Progenitor cell of endocrine pancreas (in vitro differentiated cells): ENCODE measurements around the gene SLC6A13. TPM values are rescaled to one million over a fixed set of nuclear protein-coding genes. Genes with fewer than 3 reads are reported as not detected.
"Not testable (repeated sequence)": the region's sequence is repeated elsewhere in the genome, so short reads cannot be mapped to it uniquely, and the experiment has no call there.

ENCODE experiments used
- DNase-seq: peaks from one replicate; pipeline ENCODE4 v3.0.0; 2021; ENCODE audit warnings: low spot score; ENCODE audit not compliant: unreplicated experiment
- H3K27ac Mint-ChIP-seq: 2 replicates; pipeline ENCODE4 v1.8.0; 2021; ENCODE audit warnings: mild to moderate bottlenecking, moderate library complexity, mixed read lengths
- H3K27me3 Mint-ChIP-seq: 2 replicates; pipeline ENCODE4 v1.8.0; 2021; ENCODE audit warnings: mixed read lengths
- H3K36me3 Mint-ChIP-seq: 2 replicates; pipeline ENCODE4 v1.8.0; 2022; ENCODE audit warnings: mixed read lengths; ENCODE audit not compliant: insufficient read depth
- H3K4me1 Mint-ChIP-seq: 2 replicates; pipeline ENCODE4 v1.8.0; 2021; ENCODE audit warnings: low read depth, mixed read lengths
- H3K4me3 Mint-ChIP-seq: 2 replicates; pipeline ENCODE4 v1.8.0; 2021; ENCODE audit warnings: low read depth, mild to moderate bottlenecking, moderate library complexity, mixed read lengths
- H3K9me3 Mint-ChIP-seq: 2 replicates; pipeline ENCODE4 v1.8.0; 2021; ENCODE audit warnings: low read depth, mixed read lengths
- long read RNA-seq: library from polyadenylated mRNA; unstranded; transcript quantifications from one replicate; pipeline ENCODE4 v2.0.0, GENCODE V29; 2020
- total RNA-seq: library from RNA; stranded (reverse); gene quantifications from 2 replicates; pipeline ENCODE4 v1.2.1, GENCODE V29; 2021
- TF ChIP-seq, protein P1 (sequence below): fragments of 200-600 bp; sonication (generic); IDR thresholded peaks from one replicate; pipeline ENCODE4 v1.5.0; 2021; ENCODE audit warnings: antibody characterized with exemption, mild to moderate bottlenecking; ENCODE audit not compliant: unreplicated experiment

Gene SLC6A13
- total RNA-seq: 0.60 and 0.98 TPM in 2 replicates
- long read RNA-seq, partial matches to known transcripts: 0 of 1 reads
- long read RNA-seq, other reads (novel, unspliced or antisense): 1 of 1 reads

DNA sequence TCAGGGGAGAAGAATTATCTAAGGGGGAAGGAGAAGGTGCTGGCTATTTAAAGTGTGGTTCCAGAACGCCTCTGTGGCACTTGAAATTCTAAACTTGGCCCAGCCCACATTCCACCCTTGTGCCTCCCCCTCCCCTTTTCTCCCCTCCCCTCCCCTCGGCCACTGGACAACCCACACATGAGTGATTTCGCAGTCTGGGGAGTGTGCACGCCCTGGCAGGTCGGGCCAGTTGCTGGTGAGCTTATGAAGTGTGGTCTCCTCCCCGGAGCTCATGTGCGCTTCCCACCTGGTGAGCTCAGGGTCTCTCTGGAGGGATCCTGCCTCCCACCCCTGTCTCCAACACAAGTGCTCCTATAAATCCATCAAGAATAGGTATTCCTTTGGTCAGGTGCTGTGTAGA, at the start of gene SLC6A13:
TSS of gene SLC6A13 (minus strand) at position 20 of the 400 bp plus-strand sequence. CDS start 2,784 bp downstream, outside the sequence.
- Mint-ChIP-seq H3K27ac (peak within 1 kb of the TSS; percentile 33), H3K4me3 (no peak within 1 kb of the TSS), H3K4me1 (peaks cover 13% of the 10 kb centered on the region), H3K9me3 (no peaks in the 10 kb centered on the region), H3K36me3 (no peaks in the 10 kb centered on the region), H3K27me3 (peaks cover 20% of the 10 kb centered on the region)
- DNase-seq: no peak
- TF ChIP-seq, protein P1, sequence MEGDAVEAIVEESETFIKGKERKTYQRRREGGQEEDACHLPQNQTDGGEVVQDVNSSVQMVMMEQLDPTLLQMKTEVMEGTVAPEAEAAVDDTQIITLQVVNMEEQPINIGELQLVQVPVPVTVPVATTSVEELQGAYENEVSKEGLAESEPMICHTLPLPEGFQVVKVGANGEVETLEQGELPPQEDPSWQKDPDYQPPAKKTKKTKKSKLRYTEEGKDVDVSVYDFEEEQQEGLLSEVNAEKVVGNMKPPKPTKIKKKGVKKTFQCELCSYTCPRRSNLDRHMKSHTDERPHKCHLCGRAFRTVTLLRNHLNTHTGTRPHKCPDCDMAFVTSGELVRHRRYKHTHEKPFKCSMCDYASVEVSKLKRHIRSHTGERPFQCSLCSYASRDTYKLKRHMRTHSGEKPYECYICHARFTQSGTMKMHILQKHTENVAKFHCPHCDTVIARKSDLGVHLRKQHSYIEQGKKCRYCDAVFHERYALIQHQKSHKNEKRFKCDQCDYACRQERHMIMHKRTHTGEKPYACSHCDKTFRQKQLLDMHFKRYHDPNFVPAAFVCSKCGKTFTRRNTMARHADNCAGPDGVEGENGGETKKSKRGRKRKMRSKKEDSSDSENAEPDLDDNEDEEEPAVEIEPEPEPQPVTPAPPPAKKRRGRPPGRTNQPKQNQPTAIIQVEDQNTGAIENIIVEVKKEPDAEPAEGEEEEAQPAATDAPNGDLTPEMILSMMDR: no peak

DNA sequence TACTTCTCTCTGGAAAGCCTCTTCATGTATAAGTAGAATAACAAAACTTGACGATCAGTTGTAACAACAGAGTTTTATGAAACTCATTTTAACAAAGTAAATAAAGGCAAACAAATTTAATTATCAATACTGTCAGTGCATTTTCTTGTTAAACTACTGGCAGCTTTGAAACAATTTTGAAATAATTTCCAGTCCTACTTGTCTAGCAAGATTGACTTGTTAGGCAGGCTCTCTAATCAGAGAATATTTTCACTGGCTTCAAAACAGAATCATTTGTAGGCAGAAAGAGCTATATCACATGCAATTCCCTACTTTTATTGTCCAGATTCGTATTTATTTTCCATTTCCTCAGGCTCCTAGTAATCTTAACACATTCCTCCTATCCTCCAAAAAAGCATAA, 45.9 kb upstream of the SLC6A13 start:
- H3K9me3 Mint-ChIP-seq: no peaks in the 10 kb centered on the region
- TF ChIP-seq, protein P1: no peak
- peaks cover 57% of the 10 kb centered on the region for H3K36me3 Mint-ChIP-seq
- peaks cover 4% of the 10 kb centered on the region for H3K4me1 Mint-ChIP-seq
- peak overlapping the region; percentile 51 for H3K27ac Mint-ChIP-seq
- H3K4me3 Mint-ChIP-seq: no peak overlapping the region
- DNase-seq: no peak
- no peaks in the 10 kb centered on the region for H3K27me3 Mint-ChIP-seq

DNA sequence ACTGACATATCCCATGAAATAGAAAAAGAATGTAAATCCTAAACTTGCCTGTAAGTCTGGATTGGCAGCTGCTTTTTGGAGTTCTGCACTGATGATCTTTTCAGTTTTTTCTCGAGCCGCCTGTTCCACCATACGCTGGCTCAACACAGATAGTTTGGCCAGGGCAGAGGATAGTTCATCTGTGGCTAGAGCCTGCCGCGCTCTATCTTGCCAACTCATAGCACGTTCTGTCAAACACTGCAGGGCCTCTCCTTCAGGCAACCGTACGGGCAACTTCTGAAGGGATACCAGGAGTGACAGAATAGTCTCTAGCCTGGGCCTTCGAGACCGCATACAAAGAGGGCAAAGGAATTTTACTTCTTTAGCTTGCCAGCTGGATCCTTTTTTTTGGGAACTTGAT, 44.8 kb upstream of the SLC6A13 start:
- peaks cover 63% of the 10 kb centered on the region for H3K36me3 Mint-ChIP-seq
- no peaks in the 10 kb centered on the region for H3K27me3 Mint-ChIP-seq
- peaks cover 4% of the 10 kb centered on the region for H3K4me1 Mint-ChIP-seq
- H3K4me3 Mint-ChIP-seq: no peak overlapping the region
- H3K9me3 Mint-ChIP-seq: peaks cover 8% of the 10 kb centered on the region
- no peak for DNase-seq
- TF ChIP-seq, protein P1: no peak
- H3K27ac Mint-ChIP-seq: no peak overlapping the region

DNA sequence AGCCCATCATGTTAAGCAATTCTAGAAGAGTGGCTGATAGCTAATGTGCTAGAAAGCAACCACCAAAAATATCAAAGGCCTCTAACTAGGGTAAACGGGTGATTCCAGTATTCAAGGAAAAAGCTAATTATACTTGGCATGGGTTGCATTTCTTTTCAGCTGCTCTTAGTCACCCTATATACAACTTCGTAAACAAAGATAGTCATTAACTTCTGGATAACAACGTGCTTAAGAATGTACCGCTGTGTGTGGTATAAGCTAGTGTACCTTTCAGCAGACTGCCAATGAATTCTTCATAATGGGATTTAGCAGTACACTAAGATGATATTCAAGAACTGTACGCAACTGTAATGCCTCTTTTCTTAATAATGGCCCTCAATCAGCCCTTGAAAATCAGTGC, 42.2 kb upstream of the SLC6A13 start:
- peaks cover 75% of the 10 kb centered on the region for H3K36me3 Mint-ChIP-seq
- H3K27ac Mint-ChIP-seq: no peak overlapping the region
- H3K4me3 Mint-ChIP-seq: no peak overlapping the region
- no peaks in the 10 kb centered on the region for H3K27me3 Mint-ChIP-seq
- peaks cover 4% of the 10 kb centered on the region for H3K4me1 Mint-ChIP-seq
- TF ChIP-seq, protein P1: no peak
- peaks cover 27% of the 10 kb centered on the region for H3K9me3 Mint-ChIP-seq
- no peak for DNase-seq

DNA sequence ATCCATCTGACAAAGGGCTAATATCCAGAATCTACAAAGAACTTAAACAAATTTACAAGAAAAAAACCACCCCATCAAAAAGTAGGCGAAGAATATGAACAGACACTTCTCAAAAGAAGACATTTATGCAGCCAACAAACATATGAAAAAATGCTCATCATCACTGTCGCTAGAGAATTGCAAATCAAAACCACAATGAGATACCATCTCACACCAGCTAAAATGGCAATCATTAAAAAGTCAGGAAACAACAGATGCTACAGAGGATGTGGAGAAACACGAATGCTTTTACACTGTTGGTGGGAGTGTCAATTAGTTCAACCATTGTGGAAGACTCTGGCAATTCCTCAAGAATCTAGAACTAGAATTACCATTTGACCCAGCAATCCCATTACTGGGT, 40.1 kb upstream of the SLC6A13 start:
- H3K36me3 Mint-ChIP-seq: peaks cover 78% of the 10 kb centered on the region
- H3K4me1 Mint-ChIP-seq, H3K4me3 Mint-ChIP-seq, H3K27me3 Mint-ChIP-seq, DNase-seq, H3K27ac Mint-ChIP-seq: not testable (repeated sequence)
- H3K9me3 Mint-ChIP-seq: peaks cover 39% of the 10 kb centered on the region

DNA sequence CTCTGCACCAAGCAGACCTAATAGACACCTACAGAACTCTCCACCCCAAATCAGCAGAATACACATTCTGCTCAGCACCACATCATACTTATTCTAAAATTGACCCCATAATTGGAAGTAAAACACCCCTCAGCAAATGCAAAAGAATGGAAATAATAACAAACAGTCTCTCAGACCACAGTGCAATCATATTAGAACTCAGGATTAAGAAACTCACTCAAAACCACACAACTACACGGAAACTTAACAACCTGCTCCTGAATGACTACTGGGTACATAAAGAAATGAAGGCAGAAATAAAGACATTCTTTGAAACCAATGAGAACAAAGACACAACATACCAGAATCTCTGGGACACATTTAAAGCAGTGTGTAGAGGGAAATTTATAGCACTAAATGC, 37.5 kb upstream of the SLC6A13 start:
- not testable (repeated sequence) for H3K4me3 Mint-ChIP-seq, H3K27ac Mint-ChIP-seq, DNase-seq, H3K27me3 Mint-ChIP-seq, H3K4me1 Mint-ChIP-seq
- Mint-ChIP-seq H3K36me3 (peaks cover 73% of the 10 kb centered on the region), H3K9me3 (peaks cover 39% of the 10 kb centered on the region)

DNA sequence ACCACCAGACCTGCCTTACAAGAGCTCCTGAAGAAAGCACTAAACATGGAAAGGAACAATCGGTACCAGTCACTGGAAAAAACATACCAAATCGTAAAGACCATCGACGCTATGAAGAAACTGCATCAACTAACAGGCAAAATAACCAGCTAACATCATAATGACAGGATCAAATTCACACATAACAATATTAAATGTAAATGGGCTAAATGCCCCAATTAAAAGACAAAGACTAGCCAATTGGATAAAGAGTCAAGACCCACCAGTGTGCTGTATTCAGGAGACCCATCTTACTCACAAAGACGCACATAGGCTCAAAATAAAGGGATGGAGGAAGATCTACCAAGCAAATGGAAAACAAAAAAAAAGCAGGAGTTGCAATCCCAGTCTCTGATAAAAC, 36.9 kb upstream of the SLC6A13 start:
- not testable (repeated sequence) for H3K27ac Mint-ChIP-seq, H3K4me3 Mint-ChIP-seq, DNase-seq, H3K4me1 Mint-ChIP-seq, H3K27me3 Mint-ChIP-seq
- Mint-ChIP-seq H3K9me3 (peaks cover 39% of the 10 kb centered on the region), H3K36me3 (peaks cover 76% of the 10 kb centered on the region)

DNA sequence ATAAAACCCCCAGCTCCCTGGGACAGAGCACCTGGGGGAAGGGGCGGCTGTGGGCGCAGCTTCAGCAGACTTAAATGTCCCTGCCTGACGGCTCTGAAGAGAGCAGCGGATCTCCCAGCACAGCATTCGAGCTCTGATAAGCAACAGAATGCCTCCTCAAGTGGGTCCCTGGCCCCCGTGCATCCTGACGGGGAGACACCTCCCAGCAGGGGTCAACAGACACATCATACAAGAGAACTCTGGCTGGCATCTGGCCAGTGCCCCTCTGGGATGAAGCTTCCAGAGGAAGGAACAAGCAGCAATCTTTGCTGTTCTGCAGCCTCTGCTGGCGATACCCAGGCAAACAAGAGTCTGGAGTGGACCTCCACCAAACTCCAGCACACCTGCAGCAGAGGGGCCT, 35.4 kb upstream of the SLC6A13 start:
- not testable (repeated sequence) for H3K27me3 Mint-ChIP-seq, H3K4me3 Mint-ChIP-seq, DNase-seq, H3K4me1 Mint-ChIP-seq
- Mint-ChIP-seq H3K27ac (peak overlapping the region; percentile 26), H3K9me3 (peaks cover 37% of the 10 kb centered on the region), H3K36me3 (peaks cover 72% of the 10 kb centered on the region)
